Pancreas (tissue), 10 donors: Measurements from ENCODE around the gene BRCA2. TPM values are rescaled to one million over a fixed set of nuclear protein-coding genes. Genes with fewer than 3 reads are reported as not detected.

Experiments
- ATAC-seq, 4 donors: fragments of 200-7000 bp; cut with Tn5 transposase; one replicate each; pipeline versions ENCODE4 v1.8.0 to v1.9.1; 2020; ENCODE audit warnings: mild to moderate bottlenecking in 4 of 4, moderate library complexity in 4 of 4
- DNase-seq, 6 donors: peaks; one replicate each; pipeline ENCODE4 v3.0.0-alpha.2; 2020
- FAIRE-seq: peaks from 2 replicates; lab custom pipeline; 2012; peaks lifted over from hg19 to GRCh38; lab: Jason Lieb, UNC
- H3K27ac ChIP-seq, 4 donors: fragments of 200-600 bp; sonication (generic); 1 replicate in 3 of 4; 2 replicates in 1 of 4; pipeline versions ENCODE4 v1.5.0 to v1.8.0; 2020
- H3K27me3 ChIP-seq, 4 donors: fragments of 200-600 bp; one replicate each; pipeline ENCODE4 v1.8.0; 2021
- H3K36me3 ChIP-seq, 3 donors: fragments of 200-600 bp; sonication (generic) in 1 of 3; one replicate each; pipeline versions ENCODE4 v1.5.0 to v1.8.0; 2020 to 2021
- H3K4me1 ChIP-seq, 3 donors: fragments of 200-600 bp; one replicate each; pipeline ENCODE4 v1.8.0; 2021
- H3K4me3 ChIP-seq, 4 donors: fragments of 200-600 bp; sonication (generic) in 2 of 4; one replicate each; pipeline versions ENCODE4 v1.5.0 to v1.8.0; 2020 to 2021
- H3K9me3 ChIP-seq, 4 donors: fragments of 200-600 bp; one replicate each; pipeline ENCODE4 v1.8.0; 2021
- WGBS, 2 donors: extraction: QIAGEN DNeasy Blood & Tissue Kit; methylation state at CpG; one replicate each; pipeline ENCODE4 v1.1.7; 2013; 5-methylcytosine and 5-hydroxymethylcytosine counted together
- intact Hi-C, 3 donors: fragments of 100-400 bp; cut with DNase I; formaldehyde crosslinking; loops; one replicate each; pipeline versions ENCODE4 v1.11.1 to v1.14.2; 2022
- polyA plus RNA-seq, 2 donors: library from polyadenylated mRNA; stranded (reverse); fragments of 200-250 nt; gene quantifications; one replicate each; pipeline ENCODE4 v1.2.3, GENCODE V29; 2013
- total RNA-seq, 6 donors: library from RNA; stranded (reverse); fragmentation: NEBNext Ultra II Directional in 4 of 6; extraction: Animal tissue kit (Norgen Biotek cat#: 25700) in 4 of 6; gene quantifications; one replicate each; pipeline versions ENCODE4 v1.2.1 to v1.2.4, GENCODE V29; 2021 to 2023
- TF ChIP-seq, protein P1 (sequence below), 4 donors: fragments of 200-600 bp; sonication (generic) in 3 of 4; IDR thresholded peaks; one replicate each; pipeline versions ENCODE4 v1.5.0 to v1.8.0; 2021; ENCODE audit warnings: antibody characterized with exemption in 4 of 4
- donor health status: healthy with polysubstance abuse.
- donor health status: DM: no; HTN: no; CAD: no; lungs with moderate emphysema.
- donor health status: DM: no; HTN: no; CAD: no.
- donor health status: control.
- donor health status: control.
- donor health status: Bipolar disorder and iron deficiency.
- donor health status: DM: yes; HTN: yes; CAD: no.
- donor health status: DM: no; HTN: no; CAD: no.
- donor health status: DM: no; HTN: no; CAD: no.
- donor health status: DM: yes; HTN: yes; CAD: no.

BRCA2 gene
- total and polyA plus RNA-seq, 8 donors = 0.07 to 1.4 (median 0.76) TPM

DNA sequence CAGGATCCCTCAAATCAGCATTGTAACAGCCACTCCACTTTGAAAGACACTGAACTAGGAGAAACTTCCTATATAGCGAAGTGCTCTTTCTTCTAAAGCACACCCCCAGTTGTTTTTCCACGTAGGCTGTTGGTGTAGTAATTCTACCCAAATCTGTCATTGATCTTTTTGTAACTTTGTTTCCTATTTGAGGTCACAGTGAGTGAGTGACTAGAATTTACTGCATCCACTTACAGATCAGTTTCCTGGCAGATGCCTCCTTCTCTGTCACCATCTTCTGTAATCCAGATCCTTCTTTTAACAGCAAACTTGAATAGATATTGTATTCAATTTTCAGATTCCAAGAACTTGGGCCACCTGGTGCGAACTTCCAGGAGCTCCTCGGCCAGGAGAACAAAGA is 15.4 kb upstream of the BRCA2 start:
- intact Hi-C loops = loop anchor here in 1 of 3 donors (10.0 kb wide), 2 partner anchors 285 to 385 kb away; no protein-coding TSS in a partner anchor
- Histone ChIP-seq H3K4me3 (no peak overlapping the region), H3K36me3 (peaks cover 0 to 11% (median 3%) of the 10 kb centered on the region in 3 donors), H3K27me3 (no peaks in the 10 kb centered on the region), H3K27ac (no peak overlapping the region), H3K9me3 (no peaks in the 10 kb centered on the region), H3K4me1 (no peaks in the 10 kb centered on the region)
- DNase-seq (no peak), ATAC-seq (no peak), FAIRE-seq (no peak)
- TF ChIP-seq, protein P1, sequence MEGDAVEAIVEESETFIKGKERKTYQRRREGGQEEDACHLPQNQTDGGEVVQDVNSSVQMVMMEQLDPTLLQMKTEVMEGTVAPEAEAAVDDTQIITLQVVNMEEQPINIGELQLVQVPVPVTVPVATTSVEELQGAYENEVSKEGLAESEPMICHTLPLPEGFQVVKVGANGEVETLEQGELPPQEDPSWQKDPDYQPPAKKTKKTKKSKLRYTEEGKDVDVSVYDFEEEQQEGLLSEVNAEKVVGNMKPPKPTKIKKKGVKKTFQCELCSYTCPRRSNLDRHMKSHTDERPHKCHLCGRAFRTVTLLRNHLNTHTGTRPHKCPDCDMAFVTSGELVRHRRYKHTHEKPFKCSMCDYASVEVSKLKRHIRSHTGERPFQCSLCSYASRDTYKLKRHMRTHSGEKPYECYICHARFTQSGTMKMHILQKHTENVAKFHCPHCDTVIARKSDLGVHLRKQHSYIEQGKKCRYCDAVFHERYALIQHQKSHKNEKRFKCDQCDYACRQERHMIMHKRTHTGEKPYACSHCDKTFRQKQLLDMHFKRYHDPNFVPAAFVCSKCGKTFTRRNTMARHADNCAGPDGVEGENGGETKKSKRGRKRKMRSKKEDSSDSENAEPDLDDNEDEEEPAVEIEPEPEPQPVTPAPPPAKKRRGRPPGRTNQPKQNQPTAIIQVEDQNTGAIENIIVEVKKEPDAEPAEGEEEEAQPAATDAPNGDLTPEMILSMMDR (IDR thresholded peaks at IDR 0.05) = no peak
- WGBS, 2 donors = 74% methylated on average over 4 of the region's 4 CpGs

DNA sequence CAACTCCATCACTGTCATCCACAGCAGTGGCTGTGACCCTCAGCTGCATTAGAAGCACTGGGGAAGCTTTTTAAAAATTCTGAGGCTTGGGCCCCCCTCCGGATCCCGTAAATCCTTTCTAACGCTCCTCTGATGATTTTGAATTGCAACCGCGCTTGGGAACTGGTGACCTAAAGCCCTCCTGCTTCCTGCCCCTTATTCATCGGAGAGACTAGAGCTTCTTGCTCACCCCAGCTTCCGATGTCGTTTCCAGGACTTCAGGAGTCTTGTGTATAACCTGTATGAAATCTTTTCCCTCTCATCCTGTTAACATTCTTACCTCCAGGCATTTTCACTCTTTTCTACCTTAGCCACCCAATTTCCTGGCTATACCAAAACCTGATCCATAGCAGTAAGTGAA is 14.9 kb upstream of the BRCA2 start:
- DNase-seq (no peak), ATAC-seq (no peak)
- intact Hi-C loops = loop anchor here in 1 of 3 donors (10.0 kb wide), 2 partner anchors 286 to 386 kb away; no protein-coding TSS in a partner anchor

DNA sequence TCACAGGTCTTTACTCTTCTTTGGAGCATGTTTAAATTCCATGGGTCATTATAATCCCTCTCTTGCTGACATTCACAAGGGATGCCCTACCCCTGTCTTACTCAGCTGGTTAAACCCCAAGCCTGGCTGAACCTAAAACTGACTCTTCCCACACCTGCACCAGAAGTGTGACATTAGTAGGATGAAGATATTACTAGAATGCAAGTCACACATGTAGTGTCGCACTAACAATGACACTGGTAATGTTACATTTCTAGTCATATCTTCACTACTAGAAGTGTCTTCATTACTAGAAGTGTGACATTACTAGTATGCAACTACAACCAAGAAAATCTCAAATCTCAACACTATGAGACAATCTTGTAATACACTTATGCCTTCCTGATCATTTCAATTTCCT is 14.4 kb upstream of the BRCA2 start:
- Histone ChIP-seq H3K27ac (no peak overlapping the region), H3K9me3 (no peaks in the 10 kb centered on the region), H3K36me3 (peaks cover 0 to 1% (median 0%) of the 10 kb centered on the region in 3 donors), H3K27me3 (no peaks in the 10 kb centered on the region), H3K4me1 (no peaks in the 10 kb centered on the region), H3K4me3 (no peak overlapping the region)
- WGBS, 2 donors = 90 to 93% methylated on average over 1 of the region's 1 CpG
- ATAC-seq (no peak), FAIRE-seq (no peak), DNase-seq (no peak)
- intact Hi-C loops = loop anchor here in 1 of 3 donors (10.0 kb wide), 2 partner anchors 286 to 386 kb away; no protein-coding TSS in a partner anchor
- TF ChIP-seq, protein P1 (IDR thresholded peaks at IDR 0.05) = no peak

More for the DNA sequence above, 14.9 kb upstream of the BRCA2 start:
- 69 to 75% methylated on average over 8 of the region's 8 CpGs for WGBS, 2 donors
- H3K27ac ChIP-seq = no peak overlapping the region
- H3K4me3 ChIP-seq = no peak overlapping the region
- peaks cover 0 to 6% (median 0%) of the 10 kb centered on the region in 3 donors for H3K36me3 ChIP-seq
- TF ChIP-seq, protein P1 (IDR thresholded peaks at IDR 0.05) = no peak
- H3K9me3 ChIP-seq = no peaks in the 10 kb centered on the region
- no peak for FAIRE-seq
- H3K27me3 ChIP-seq = no peaks in the 10 kb centered on the region
- H3K4me1 ChIP-seq = no peaks in the 10 kb centered on the region

DNA sequence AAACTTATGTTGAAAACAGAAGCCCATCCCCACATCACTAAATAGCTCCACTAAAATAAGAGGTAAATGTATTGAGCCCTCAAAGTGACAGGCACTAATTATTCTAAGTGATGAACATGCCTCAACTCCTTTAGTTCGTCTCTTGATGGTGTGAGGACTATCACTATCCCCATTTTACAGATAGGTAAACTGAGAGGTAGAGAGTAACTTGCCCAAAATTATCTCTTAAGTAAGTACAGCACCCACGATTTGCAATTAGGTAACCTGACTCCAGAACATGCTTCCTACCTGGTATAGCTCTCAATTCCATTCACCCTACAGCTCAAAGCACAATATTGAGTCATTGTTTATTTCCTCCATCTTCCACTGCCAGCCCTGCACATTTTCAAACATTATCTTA is 12.8 kb upstream of the BRCA2 start:
- intact Hi-C loops = loop anchor here in 1 of 3 donors (10.0 kb wide), 2 partner anchors 288 to 388 kb away; no protein-coding TSS in a partner anchor
- no peak for ATAC-seq
- Histone ChIP-seq H3K9me3 (no peaks in the 10 kb centered on the region), H3K4me1 (no peaks in the 10 kb centered on the region), H3K27me3 (no peaks in the 10 kb centered on the region), H3K36me3 (no peaks in the 10 kb centered on the region), H3K4me3 (no peak overlapping the region), H3K27ac (no peak overlapping the region)
- TF ChIP-seq, protein P1 (IDR thresholded peaks at IDR 0.05) = no peak
- DNase-seq = no peak
- WGBS, 2 donors = 64 to 77% methylated on average over 2 of the region's 2 CpGs
- no peak for FAIRE-seq

DNA sequence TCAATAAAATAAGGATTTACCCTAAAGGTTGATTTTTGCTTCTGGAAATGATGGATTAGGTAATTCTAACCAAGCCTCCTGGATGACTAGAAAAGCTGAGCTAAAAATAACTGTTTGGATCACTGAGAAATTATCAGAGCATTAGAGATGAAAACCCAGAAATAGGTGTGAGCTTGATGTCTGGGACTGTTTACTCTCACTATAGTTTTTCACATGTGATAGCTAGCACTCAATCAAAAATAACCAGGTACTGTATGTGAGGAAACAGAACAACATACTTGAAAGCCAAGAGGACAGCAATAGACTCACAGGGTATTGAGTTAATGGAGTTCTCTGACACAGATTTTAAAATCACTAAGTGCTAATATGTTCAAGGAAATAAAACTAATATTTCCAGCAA is 9.7 kb upstream of the BRCA2 start:
- no peak overlapping the region for H3K4me3 ChIP-seq
- TF ChIP-seq, protein P1 (IDR thresholded peaks at IDR 0.05) = no peak

More for the DNA sequence above, 9.7 kb upstream of the BRCA2 start:
- H3K36me3 ChIP-seq = no peaks in the 10 kb centered on the region
- peaks cover 0 to 5% (median 0%) of the 10 kb centered on the region in 3 donors for H3K4me1 ChIP-seq
- H3K27ac ChIP-seq = no peak overlapping the region
- no peaks in the 10 kb centered on the region for H3K27me3 ChIP-seq
- FAIRE-seq = no peak
- intact Hi-C loops = loop anchor here in 1 of 3 donors (10.0 kb wide), 2 partner anchors 291 to 391 kb away; no protein-coding TSS in a partner anchor
- DNase-seq = no peak
- no peak for ATAC-seq
- H3K9me3 ChIP-seq = no peaks in the 10 kb centered on the region
